ENCODE measurements around the gene IFIT3. TPM values are rescaled to one million over a fixed set of nuclear protein-coding genes. Genes with fewer than 3 reads are reported as not detected.

IFIT3 gene
- total RNA-seq, 6 experiments from 2014 or later = 11.5 to 18.6 (median 18.0) TPM

- Mint-ChIP-seq H3K9me3 (peaks cover 4% of the 10 kb centered on the region; the same call in 1 of the 2 replicates), H3K4me3 (no peak overlapping the region), H3K27me3 (ENCODE audit: insufficient read depth) (no peaks in the 10 kb centered on the region; the same call in 1 of the 2 replicates), H3K27ac (no peak overlapping the region), H3K4me1 (ENCODE audit: low read depth) (peaks cover 27% of the 10 kb centered on the region), H3K36me3 (ENCODE audit: low read depth) (peaks cover 33% of the 10 kb centered on the region)
- no peak for DNase-seq
- no peak for TF ChIP-seq CTCF (IDR thresholded peaks at IDR 0.05)
Measured at GRCh38 chr10:89339875-89340274, 12.1 kb downstream of the IFIT3 start.

- H3K9me3 Mint-ChIP-seq = peaks cover 4% of the 10 kb centered on the region; the same call in 1 of the 2 replicates
- peaks cover 30% of the 10 kb centered on the region for H3K36me3 Mint-ChIP-seq (ENCODE audit: low read depth)
- DNase-seq = no peak
- no peak overlapping the region for H3K4me3 Mint-ChIP-seq
- H3K4me1 Mint-ChIP-seq (ENCODE audit: low read depth) = peaks cover 33% of the 10 kb centered on the region
- no peak for TF ChIP-seq CTCF (IDR thresholded peaks at IDR 0.05)
- no peak overlapping the region for H3K27ac Mint-ChIP-seq
- no peaks in the 10 kb centered on the region; the same call in 1 of the 2 replicates for H3K27me3 Mint-ChIP-seq (ENCODE audit: insufficient read depth)
Measured at GRCh38 chr10:89341649-89342048, 13.9 kb downstream of the IFIT3 start.

- H3K27ac Mint-ChIP-seq = peak overlapping the region; percentile 70
- DNase-seq = peak; percentile 80
- H3K27me3 Mint-ChIP-seq (ENCODE audit: insufficient read depth) = no peaks in the 10 kb centered on the region; the same call in 1 of the 2 replicates
- peaks cover 4% of the 10 kb centered on the region; the same call in 1 of the 2 replicates for H3K9me3 Mint-ChIP-seq
- TF ChIP-seq CTCF (IDR thresholded peaks at IDR 0.05) = no peak
- H3K4me3 Mint-ChIP-seq = peak overlapping the region; percentile 65
- peaks cover 30% of the 10 kb centered on the region for H3K36me3 Mint-ChIP-seq (ENCODE audit: low read depth)
- peaks cover 31% of the 10 kb centered on the region for H3K4me1 Mint-ChIP-seq (ENCODE audit: low read depth)
Measured at GRCh38 chr10:89342206-89342958, 14.6 kb downstream of the IFIT3 start.

- Mint-ChIP-seq H3K4me3 (no peak overlapping the region), H3K9me3 (peaks cover 4% of the 10 kb centered on the region; the same call in 1 of the 2 replicates), H3K27me3 (ENCODE audit: insufficient read depth) (no peaks in the 10 kb centered on the region; the same call in 1 of the 2 replicates), H3K27ac (peak overlapping the region; percentile 70), H3K36me3 (ENCODE audit: low read depth) (peaks cover 28% of the 10 kb centered on the region), H3K4me1 (ENCODE audit: low read depth) (peaks cover 28% of the 10 kb centered on the region)
- DNase-seq = no peak
- TF ChIP-seq CTCF (IDR thresholded peaks at IDR 0.05) = no peak
Measured at GRCh38 chr10:89343089-89343767, 15.4 kb downstream of the IFIT3 start.

- Mint-ChIP-seq H3K36me3 (ENCODE audit: low read depth) (peaks cover 19% of the 10 kb centered on the region), H3K4me1 (ENCODE audit: low read depth) (peaks cover 28% of the 10 kb centered on the region), H3K9me3 (peaks cover 4% of the 10 kb centered on the region; the same call in 1 of the 2 replicates), H3K27ac (no peak overlapping the region), H3K27me3 (ENCODE audit: insufficient read depth) (no peaks in the 10 kb centered on the region; the same call in 1 of the 2 replicates), H3K4me3 (no peak overlapping the region)
- DNase-seq = no peak
- no peak for TF ChIP-seq CTCF (IDR thresholded peaks at IDR 0.05)
Measured at GRCh38 chr10:89344156-89344555, 16.4 kb downstream of the IFIT3 start.

Data from HFFc6 (cell line).